Jurkat, Clone E6-1 (cell line): Measurements from ENCODE around the gene CNTNAP2.
"Not testable (repeated sequence)": the region's sequence is repeated elsewhere in the genome, so short reads cannot be mapped to it uniquely, and the experiment has no call there.

Experiments used
- DNase-seq: peaks from one replicate; pipeline ENCODE4 v3.0.0-alpha.2; 2011; ENCODE audit warnings: low read depth, low spot score
- H3K4me3 ChIP-seq: 2 replicates; pipeline ENCODE4 v1.5.1; 2011; ENCODE audit warnings: mild to moderate bottlenecking, low read length, control low read depth, moderate library complexity

The CNTNAP2 gene

GRCh38 chr7:148262721-148263229, 2146.2 kb downstream of the CNTNAP2 start:
- H3K4me3 ChIP-seq, result no peak overlapping the region
- peak; percentile 37 for DNase-seq

- peak; percentile 45 for DNase-seq
- no peak overlapping the region for H3K4me3 ChIP-seq
Measured at GRCh38 chr7:148264933-148265557, 2148.4 kb downstream of the CNTNAP2 start.

- no peak overlapping the region for H3K4me3 ChIP-seq
- DNase-seq, result no peak
Measured at GRCh38 chr7:148265896-148266295, 2149.3 kb downstream of the CNTNAP2 start.

GRCh38 chr7:148266795-148267194, 2150.2 kb downstream of the CNTNAP2 start:
- no peak for DNase-seq
- H3K4me3 ChIP-seq, result no peak overlapping the region

GRCh38 chr7:148270576-148270975, 2154.0 kb downstream of the CNTNAP2 start:
- DNase-seq, result no peak
- H3K4me3 ChIP-seq, result no peak overlapping the region

- DNase-seq, result no peak
- H3K4me3 ChIP-seq, result no peak overlapping the region
Measured at GRCh38 chr7:148274118-148274517, 2157.5 kb downstream of the CNTNAP2 start.

- no peak for DNase-seq
Measured at GRCh38 chr7:148275359-148275890, 2158.8 kb downstream of the CNTNAP2 start.

GRCh38 chr7:148276314-148277041, 2159.9 kb downstream of the CNTNAP2 start:
- no peak overlapping the region for H3K4me3 ChIP-seq
- no peak for DNase-seq

More at GRCh38 chr7:148275359-148275890, 2158.8 kb downstream of the CNTNAP2 start:
- no peak overlapping the region for H3K4me3 ChIP-seq

GRCh38 chr7:148277042-148277660, 2160.6 kb downstream of the CNTNAP2 start:
- DNase-seq, result no peak
- no peak overlapping the region for H3K4me3 ChIP-seq

GRCh38 chr7:148286150-148286549, 2169.5 kb downstream of the CNTNAP2 start:
- no peak for DNase-seq
- H3K4me3 ChIP-seq, result no peak overlapping the region

GRCh38 chr7:148287538-148287937, 2170.9 kb downstream of the CNTNAP2 start:
- no peak overlapping the region for H3K4me3 ChIP-seq
- no peak for DNase-seq

- no peak overlapping the region for H3K4me3 ChIP-seq
- no peak for DNase-seq
Measured at GRCh38 chr7:148288592-148289151, 2172.1 kb downstream of the CNTNAP2 start.

- no peak overlapping the region for H3K4me3 ChIP-seq
- no peak for DNase-seq
Measured at GRCh38 chr7:148289630-148290029, 2173.0 kb downstream of the CNTNAP2 start.

- DNase-seq, result no peak
- H3K4me3 ChIP-seq, result no peak overlapping the region
Measured at GRCh38 chr7:148290538-148290937, 2173.9 kb downstream of the CNTNAP2 start.

GRCh38 chr7:148291799-148292198, 2175.2 kb downstream of the CNTNAP2 start:
- DNase-seq, result no peak
- no peak overlapping the region for H3K4me3 ChIP-seq

GRCh38 chr7:148296994-148297644, 2180.5 kb downstream of the CNTNAP2 start:
- no peak overlapping the region for H3K4me3 ChIP-seq
- no peak for DNase-seq

GRCh38 chr7:148298768-148299167, 2182.2 kb downstream of the CNTNAP2 start:
- H3K4me3 ChIP-seq, DNase-seq: not testable (repeated sequence)

GRCh38 chr7:148299350-148300276, 2183.0 kb downstream of the CNTNAP2 start:
- no peak overlapping the region for H3K4me3 ChIP-seq
- DNase-seq, result no peak
